Pancreas (tissue), 10 donors: ENCODE data around the gene AAMP. TPM values are rescaled to one million over a fixed set of nuclear protein-coding genes. Genes with fewer than 3 reads are reported as not detected.
"Not testable (repeated sequence)": the region's sequence is repeated elsewhere in the genome, so short reads cannot be mapped to it uniquely, and the experiment has no call there.

Source experiments
- ATAC-seq, 4 donors: fragments of 200-7000 bp; cut with Tn5 transposase; one replicate each; pipeline versions ENCODE4 v1.8.0 to v1.9.1; 2020; ENCODE audit warnings: mild to moderate bottlenecking in 4 of 4, moderate library complexity in 4 of 4
- DNase-seq, 6 donors: peaks; one replicate each; pipeline ENCODE4 v3.0.0-alpha.2; 2020
- FAIRE-seq: peaks from 2 replicates; lab custom pipeline; 2012; peaks lifted over from hg19 to GRCh38; lab: Jason Lieb, UNC
- H3K27ac ChIP-seq, 4 donors: fragments of 200-600 bp; sonication (generic); 1 replicate in 3 of 4; 2 replicates in 1 of 4; pipeline versions ENCODE4 v1.5.0 to v1.8.0; 2020
- H3K27me3 ChIP-seq, 4 donors: fragments of 200-600 bp; one replicate each; pipeline ENCODE4 v1.8.0; 2021
- H3K36me3 ChIP-seq, 3 donors: fragments of 200-600 bp; sonication (generic) in 1 of 3; one replicate each; pipeline versions ENCODE4 v1.5.0 to v1.8.0; 2020 to 2021
- H3K4me1 ChIP-seq, 3 donors: fragments of 200-600 bp; one replicate each; pipeline ENCODE4 v1.8.0; 2021
- H3K4me3 ChIP-seq, 4 donors: fragments of 200-600 bp; sonication (generic) in 2 of 4; one replicate each; pipeline versions ENCODE4 v1.5.0 to v1.8.0; 2020 to 2021
- H3K9me3 ChIP-seq, 4 donors: fragments of 200-600 bp; one replicate each; pipeline ENCODE4 v1.8.0; 2021
- WGBS, 2 donors: extraction: QIAGEN DNeasy Blood & Tissue Kit; methylation state at CpG; one replicate each; pipeline ENCODE4 v1.1.7; 2013; 5-methylcytosine and 5-hydroxymethylcytosine counted together
- intact Hi-C, 3 donors: fragments of 100-400 bp; cut with DNase I; formaldehyde crosslinking; loops; one replicate each; pipeline versions ENCODE4 v1.11.1 to v1.14.2; 2022
- polyA plus RNA-seq, 2 donors: library from polyadenylated mRNA; stranded (reverse); fragments of 200-250 nt; gene quantifications; one replicate each; pipeline ENCODE4 v1.2.3, GENCODE V29; 2013
- total RNA-seq, 6 donors: library from RNA; stranded (reverse); fragmentation: NEBNext Ultra II Directional in 4 of 6; extraction: Animal tissue kit (Norgen Biotek cat#: 25700) in 4 of 6; gene quantifications; one replicate each; pipeline versions ENCODE4 v1.2.1 to v1.2.4, GENCODE V29; 2021 to 2023
- TF ChIP-seq, protein P1 (sequence below), 4 donors: fragments of 200-600 bp; sonication (generic) in 3 of 4; IDR thresholded peaks; one replicate each; pipeline versions ENCODE4 v1.5.0 to v1.8.0; 2021; ENCODE audit warnings: antibody characterized with exemption in 4 of 4
- donor health status: healthy with polysubstance abuse.
- donor health status: DM: no; HTN: no; CAD: no; lungs with moderate emphysema.
- donor health status: DM: no; HTN: no; CAD: no.
- donor health status: control.
- donor health status: control.
- donor health status: Bipolar disorder and iron deficiency.
- donor health status: DM: yes; HTN: yes; CAD: no.
- donor health status: DM: no; HTN: no; CAD: no.
- donor health status: DM: no; HTN: no; CAD: no.
- donor health status: DM: yes; HTN: yes; CAD: no.

The AAMP gene
- total and polyA plus RNA-seq, 8 donors: 34.0 to 85.5 (median 41.4) TPM

DNA sequence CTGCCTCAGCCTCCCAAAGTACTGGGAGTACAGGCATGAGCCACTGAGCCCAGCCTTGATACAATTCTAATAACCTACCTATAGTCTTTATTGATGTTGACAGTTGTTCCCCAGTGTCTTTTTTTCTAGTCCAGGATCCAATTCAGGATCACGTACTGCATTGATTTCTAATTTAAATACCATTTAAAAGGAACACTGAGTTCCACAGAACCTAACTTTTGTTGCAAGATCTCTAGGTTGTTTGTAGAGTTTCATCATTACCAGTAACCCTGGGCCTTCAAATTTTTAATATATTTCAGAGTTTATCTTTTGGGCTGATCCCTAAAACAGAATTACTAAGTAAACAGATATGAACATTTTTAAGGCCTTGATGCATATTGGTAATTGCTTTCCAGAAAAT lies 43.4 kb upstream of the AAMP start:
- H3K4me3 ChIP-seq: no peak overlapping the region
- H3K27me3 ChIP-seq: no peaks in the 10 kb centered on the region
- intact Hi-C loops: no loop called here
- FAIRE-seq (no peak), ATAC-seq (no peak), DNase-seq (no peak)
- TF ChIP-seq, protein P1, sequence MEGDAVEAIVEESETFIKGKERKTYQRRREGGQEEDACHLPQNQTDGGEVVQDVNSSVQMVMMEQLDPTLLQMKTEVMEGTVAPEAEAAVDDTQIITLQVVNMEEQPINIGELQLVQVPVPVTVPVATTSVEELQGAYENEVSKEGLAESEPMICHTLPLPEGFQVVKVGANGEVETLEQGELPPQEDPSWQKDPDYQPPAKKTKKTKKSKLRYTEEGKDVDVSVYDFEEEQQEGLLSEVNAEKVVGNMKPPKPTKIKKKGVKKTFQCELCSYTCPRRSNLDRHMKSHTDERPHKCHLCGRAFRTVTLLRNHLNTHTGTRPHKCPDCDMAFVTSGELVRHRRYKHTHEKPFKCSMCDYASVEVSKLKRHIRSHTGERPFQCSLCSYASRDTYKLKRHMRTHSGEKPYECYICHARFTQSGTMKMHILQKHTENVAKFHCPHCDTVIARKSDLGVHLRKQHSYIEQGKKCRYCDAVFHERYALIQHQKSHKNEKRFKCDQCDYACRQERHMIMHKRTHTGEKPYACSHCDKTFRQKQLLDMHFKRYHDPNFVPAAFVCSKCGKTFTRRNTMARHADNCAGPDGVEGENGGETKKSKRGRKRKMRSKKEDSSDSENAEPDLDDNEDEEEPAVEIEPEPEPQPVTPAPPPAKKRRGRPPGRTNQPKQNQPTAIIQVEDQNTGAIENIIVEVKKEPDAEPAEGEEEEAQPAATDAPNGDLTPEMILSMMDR (IDR thresholded peaks at IDR 0.05): no peak
- peaks cover 0 to 21% (median 0%) of the 10 kb centered on the region in 3 donors for H3K4me1 ChIP-seq
- WGBS, 2 donors: 67 to 72% methylated on average over 1 of the region's 1 CpG
- H3K9me3 ChIP-seq: no peaks in the 10 kb centered on the region
- peak overlapping the region in 2 of 4 donors; percentile 37 to 41 for H3K27ac ChIP-seq
- H3K36me3 ChIP-seq: no peaks in the 10 kb centered on the region

DNA sequence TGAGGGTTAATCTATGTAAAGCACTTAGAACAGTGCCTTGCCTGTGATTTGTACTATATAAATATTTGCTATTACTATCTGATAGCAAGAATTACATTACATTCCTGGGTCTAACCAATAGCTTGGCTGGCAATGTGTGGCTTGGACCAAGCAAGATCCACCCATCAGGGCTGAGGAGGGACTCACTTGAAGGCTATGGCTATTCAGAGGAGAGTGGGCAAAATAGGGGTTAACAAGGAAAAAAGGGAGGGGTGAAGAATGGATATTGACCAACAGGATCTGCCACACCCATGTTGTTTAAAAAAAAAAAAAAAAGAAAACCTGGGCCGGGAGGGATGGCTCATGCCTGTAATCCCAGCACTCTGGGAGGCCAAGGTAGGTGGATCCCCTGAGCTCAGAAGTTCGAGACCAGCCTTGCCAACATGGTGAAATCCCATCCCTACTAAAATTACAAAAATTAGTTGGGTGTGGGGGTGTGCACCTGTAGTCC lies 42.4 kb upstream of the AAMP start:
- ATAC-seq: peak; percentile 53 to 84 (median 75)
- Histone ChIP-seq H3K4me1 (peaks cover 0 to 21% (median 0%) of the 10 kb centered on the region in 3 donors), H3K4me3 (no peak overlapping the region), H3K36me3 (no peaks in the 10 kb centered on the region), H3K9me3 (no peaks in the 10 kb centered on the region), H3K27me3 (no peaks in the 10 kb centered on the region), H3K27ac (peak overlapping the region in 2 of 4 donors; percentile 37 to 41)
- DNase-seq: no peak
- no peak for FAIRE-seq
- 32 to 39% methylated on average over 2 of the region's 2 CpGs for WGBS, 2 donors
- TF ChIP-seq, protein P1 (IDR thresholded peaks at IDR 0.05): no peak
- intact Hi-C loops: no loop called here

DNA sequence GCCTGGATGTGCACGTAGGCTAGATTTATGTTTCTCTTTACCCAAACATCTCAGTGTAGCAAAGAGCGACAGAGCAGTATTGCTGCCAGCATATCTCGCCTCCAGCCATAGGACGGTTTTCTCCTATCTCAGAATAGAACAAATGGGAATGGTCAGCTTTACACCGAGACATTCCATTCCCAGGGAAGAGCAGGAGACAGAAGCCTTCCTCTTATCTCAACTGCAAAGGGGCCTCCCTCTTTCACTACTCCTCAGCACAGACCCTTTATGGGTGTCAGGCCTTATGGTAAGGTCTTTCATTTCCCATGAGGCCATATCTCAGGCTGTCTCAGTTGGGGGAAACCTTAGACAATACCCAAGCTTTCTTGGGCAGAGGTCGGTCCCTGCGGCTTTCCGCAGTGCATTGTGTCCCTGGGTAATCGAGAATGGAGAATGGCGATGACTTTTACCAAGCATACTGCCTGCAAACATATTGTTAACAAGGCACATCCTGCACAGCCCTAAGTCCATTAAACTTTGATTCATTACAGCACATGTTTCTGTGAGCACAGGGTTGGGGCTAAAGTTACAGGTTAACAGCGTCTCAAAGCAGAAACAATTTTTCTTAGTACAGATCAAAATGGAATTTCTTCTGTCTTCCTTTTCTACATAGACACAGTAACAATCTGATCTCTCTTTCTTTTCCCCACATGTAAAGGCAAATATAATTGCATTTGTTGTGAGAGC lies 41.8 kb upstream of the AAMP start:
- peak overlapping the region in 2 of 4 donors; percentile 37 to 41 for H3K27ac ChIP-seq
- H3K4me3 ChIP-seq, DNase-seq, H3K9me3 ChIP-seq, intact Hi-C loops, FAIRE-seq, H3K36me3 ChIP-seq, H3K27me3 ChIP-seq: not testable (repeated sequence)
- WGBS, 2 donors: 42 to 44% methylated on average over 10 to 11 of the region's 11 CpGs
- peaks cover 0 to 21% (median 0%) of the 10 kb centered on the region in 3 donors for H3K4me1 ChIP-seq
- ATAC-seq: peak in 3 of 4 donors; percentile 10 to 25 (median 17)

DNA sequence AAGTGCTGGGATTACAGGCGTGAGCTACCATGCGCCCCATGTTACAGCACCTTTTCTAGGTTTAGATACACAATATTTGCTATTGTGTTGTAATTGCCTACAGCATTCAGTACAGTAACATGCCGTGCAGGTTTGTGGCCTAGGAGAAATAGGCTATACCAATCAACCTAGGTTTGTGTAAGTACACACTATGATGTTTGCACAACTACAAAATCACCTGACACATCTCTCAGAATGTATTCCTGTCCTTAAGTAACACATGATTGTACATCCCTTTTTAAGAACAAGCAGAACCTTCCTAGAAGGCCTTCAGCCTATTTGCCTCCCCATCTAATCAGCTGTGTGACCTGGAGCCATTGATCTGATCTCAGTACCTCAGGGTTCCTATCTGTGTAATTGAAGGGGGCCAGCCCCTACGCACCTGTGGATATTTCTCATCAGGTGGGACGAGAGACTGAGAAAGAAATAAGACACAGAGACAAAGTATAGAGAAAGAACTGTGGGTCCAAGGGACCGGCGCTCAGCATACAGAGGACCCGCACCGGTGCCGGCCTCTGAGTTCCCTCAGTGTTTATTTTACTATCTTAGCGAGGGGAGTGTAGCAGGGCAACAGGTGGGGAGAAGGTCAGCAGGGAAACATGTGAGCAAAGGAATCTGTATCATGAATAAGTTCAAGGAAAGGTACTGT lies 41.1 kb upstream of the AAMP start:
- Histone ChIP-seq H3K4me3 (no peak overlapping the region), H3K4me1 (peaks cover 0 to 21% (median 0%) of the 10 kb centered on the region in 3 donors), H3K27me3 (no peaks in the 10 kb centered on the region), H3K36me3 (no peaks in the 10 kb centered on the region), H3K27ac (peak overlapping the region in 3 of 4 donors; percentile 18 to 20 (median 19)), H3K9me3 (no peaks in the 10 kb centered on the region)
- DNase-seq: no peak
- intact Hi-C loops: no loop called here
- TF ChIP-seq, protein P1 (IDR thresholded peaks at IDR 0.05): no peak
- ATAC-seq: peak; percentile 27 to 69 (median 51)
- WGBS, 2 donors: 38 to 39% methylated on average over 11 of the region's 11 CpGs
- no peak for FAIRE-seq

DNA sequence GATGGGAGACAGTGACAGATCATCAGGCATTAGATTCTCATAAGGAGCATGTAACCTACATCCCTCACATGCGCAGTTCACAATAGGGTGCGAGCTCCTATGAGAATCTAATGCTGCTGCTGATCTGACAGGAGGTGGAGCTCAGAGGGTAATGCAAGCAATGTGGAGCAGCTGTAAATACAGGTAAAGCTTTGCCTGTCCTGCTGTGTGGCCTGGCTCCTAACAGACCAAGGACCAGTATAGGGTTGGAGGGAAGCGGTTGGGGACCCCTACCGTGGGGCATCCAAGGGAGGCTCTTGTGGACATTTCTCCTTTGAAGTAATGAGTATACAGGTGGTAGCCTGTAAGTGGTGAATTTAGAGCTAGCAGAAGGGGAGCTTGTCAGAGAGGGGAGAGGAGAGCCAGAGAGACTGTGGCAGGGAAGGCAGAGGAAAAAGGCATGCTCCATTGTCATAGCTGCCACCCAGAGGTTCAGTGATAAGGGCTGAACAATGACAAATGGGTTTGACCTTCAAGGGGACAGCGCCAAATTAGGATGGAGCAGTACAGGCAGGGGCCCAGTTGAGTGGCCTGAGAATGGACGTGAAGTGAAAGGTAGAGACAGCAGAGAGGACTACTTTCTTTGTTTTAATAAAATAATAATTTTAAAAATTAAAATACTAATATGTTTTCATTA lies 37.6 kb upstream of the AAMP start:
- TF ChIP-seq, protein P1 (IDR thresholded peaks at IDR 0.05): no peak
- FAIRE-seq (no peak), DNase-seq (no peak), ATAC-seq (no peak)
- Histone ChIP-seq H3K4me1 (peaks cover 0 to 13% (median 0%) of the 10 kb centered on the region in 3 donors), H3K36me3 (no peaks in the 10 kb centered on the region), H3K9me3 (no peaks in the 10 kb centered on the region), H3K4me3 (no peak overlapping the region), H3K27me3 (no peaks in the 10 kb centered on the region), H3K27ac (no peak overlapping the region)
- WGBS, 2 donors: 77 to 80% methylated on average over 6 of the region's 6 CpGs
- intact Hi-C loops: no loop called here
